Heart left ventricle (tissue), 16 donors: ENCODE data around the gene TRIM65. TPM values are rescaled to one million over a fixed set of nuclear protein-coding genes. Genes with fewer than 3 reads are reported as not detected.
A peak's percentile ranks its signal among the peaks of the same experiment; 100 is the strongest.

Experiments
- ATAC-seq, 4 donors: fragments of 200-7000 bp; cut with Tn5 transposase; one replicate each; pipeline ENCODE4 v1.9.1; 2020 to 2022; ENCODE audit warnings: moderate library complexity in 4 of 4, mild to moderate bottlenecking in 3 of 4, moderate number of reproducible peaks in 1 of 4
- DNase-seq, 5 donors: peaks; one replicate each; pipeline ENCODE4 v3.0.0-alpha.2; 2020
- H3K27ac ChIP-seq, 12 donors: fragments of 200-600 bp; sonication (generic) in 4 of 12; one replicate each; pipeline versions ENCODE4 v1.5.0 to v1.8.0; 2016 to 2022; ENCODE audit warnings: mild to moderate bottlenecking in 2 of 12
- H3K27me3 ChIP-seq, 9 donors: fragments of 200-600 bp; sonication (generic) in 2 of 9; one replicate each; pipeline versions ENCODE4 v1.5.1 to v1.8.0; 2016 to 2022; ENCODE audit warnings: mild to moderate bottlenecking in 3 of 9
- H3K36me3 ChIP-seq, 9 donors: fragments of 200-600 bp; sonication (generic) in 2 of 9; one replicate each; pipeline versions ENCODE4 v1.5.0 to v1.8.0; 2018 to 2022; ENCODE audit warnings: mild to moderate bottlenecking in 2 of 9
- H3K4me1 ChIP-seq, 12 donors: fragments of 200-600 bp; sonication (generic) in 4 of 12; one replicate each; pipeline versions ENCODE4 v1.5.0 to v1.8.0; 2016 to 2022; ENCODE audit warnings: mild to moderate bottlenecking in 3 of 12
- H3K4me3 ChIP-seq, 12 donors: fragments of 200-600 bp; sonication (generic) in 4 of 12; one replicate each; pipeline versions ENCODE4 v1.5.0 to v1.8.0; 2017 to 2022; ENCODE audit warnings: mild to moderate bottlenecking in 9 of 12, moderate library complexity in 4 of 12
- H3K9me3 ChIP-seq, 12 donors: fragments of 200-600 bp; sonication (generic) in 4 of 12; one replicate each; pipeline versions ENCODE4 v1.5.0 to v1.8.0; 2016 to 2022; ENCODE audit warnings: mild to moderate bottlenecking in 1 of 12
- POLR2A ChIP-seq, 2 donors: fragments of 450-650 bp; IDR thresholded peaks; one replicate each; pipeline ENCODE4 v1.6.1; 2017; ENCODE audit warnings: antibody characterized with exemption in 2 of 2, mild to moderate bottlenecking in 2 of 2, moderate library complexity in 2 of 2
- WGBS, 4 donors: extraction: QIAGEN DNeasy Blood & Tissue Kit in 2 of 4; methylation state at CpG; one replicate each; pipeline versions ENCODE4 v1.1.5 to v1.1.7; 2013 to 2018; 5-methylcytosine and 5-hydroxymethylcytosine counted together
- intact Hi-C, 10 donors: fragments of 100-400 bp; cut with DNase I; formaldehyde crosslinking; loops; one replicate each; pipeline versions ENCODE4 v1.11.1 to v1.14.2; 2022
- polyA plus RNA-seq, 2 donors: library from polyadenylated mRNA; stranded (reverse); fragments of 200-250 nt; gene quantifications; one replicate each; pipeline ENCODE4 v1.2.3, GENCODE V29; 2013
- total RNA-seq, 9 donors: library from RNA; depleted of rRNA in 2 of 9; stranded (reverse); fragments of >200 nt in 2 of 9; fragmentation: NEBNext Ultra II Directional in 3 of 9; extraction: Animal tissue kit (Norgen Biotek cat#: 25700) in 3 of 9; gene quantifications; one replicate each; pipeline versions ENCODE4 v1.1.0 to v1.2.4, GENCODE V29; 2016 to 2023
- TF ChIP-seq, protein P1 (sequence below), 12 donors: fragments of 200-600 bp; sonication (generic) in 4 of 12; IDR thresholded peaks; one replicate each; pipeline versions ENCODE4 v1.5.0 to v1.8.0; 2018 to 2022; ENCODE audit warnings: antibody characterized with exemption in 12 of 12, mild to moderate bottlenecking in 5 of 12
- donor health status: ischemic (EF 13 %, LVEDD 7.1; RV severe dilation, severe dysfunction).
- donor health status: healthy with polysubstance abuse.
- donor health status: DM: no; HTN: yes; CAD: no.
- donor health status: DM: no; HTN: no; CAD: no.
- donor health status: ischemic (EF 25% LVEDD 6.9; RV normal size, moderate dysfunction).
- donor health status: ischemic (EF 25% LVEDD 5.7; RV mildly dilated, moderate dysfunction).
- donor health status: healthy.
- donor health status: DM: yes; HTN: yes; CAD: no.
- donor health status: ischemic (EF 35%, LVEDD 5.7; RV mildly dilated, moderate dysfunction).
- donor health status: nonischemic (EF 11% LVEDD 7.7; RV severe dilation, severe dysfunction).
- donor health status: DM: yes; HTN: yes; CAD: no.
- donor health status: PGD.
- donor health status: ischemic (EF 29% LVEDD 5.4; RV normal size, mild dysfunction).
- donor health status: nonischemic (EF 23%, LVEDD 6.1; RV moderate dilation, normal function).

TRIM65 gene
- total and polyA plus RNA-seq, 11 donors = 6.8 to 16.1 (median 9.5) TPM

DNA sequence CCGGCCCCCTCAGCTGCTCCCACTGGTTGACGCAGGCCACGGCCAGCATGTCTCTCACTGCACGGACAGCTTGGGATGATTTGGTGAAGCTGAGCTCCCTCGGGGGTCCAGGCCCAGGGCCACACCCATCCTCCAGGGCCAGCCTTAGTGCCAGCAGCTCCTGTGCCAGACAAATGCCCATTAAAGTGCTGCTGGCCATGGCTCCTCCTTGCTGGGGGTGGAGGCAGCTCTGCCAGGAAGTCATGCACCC is 20.9 kb downstream of the TRIM65 start:
- peak overlapping the region in 10 of 12 donors; percentile 64 to 96 (median 78) for H3K4me3 ChIP-seq
- H3K27ac ChIP-seq = peak overlapping the region; percentile 91 to 99 (median 96)
- H3K4me1 ChIP-seq = peaks cover 17 to 71% (median 51%) of the 10 kb centered on the region in 12 donors
- TF ChIP-seq, protein P1, sequence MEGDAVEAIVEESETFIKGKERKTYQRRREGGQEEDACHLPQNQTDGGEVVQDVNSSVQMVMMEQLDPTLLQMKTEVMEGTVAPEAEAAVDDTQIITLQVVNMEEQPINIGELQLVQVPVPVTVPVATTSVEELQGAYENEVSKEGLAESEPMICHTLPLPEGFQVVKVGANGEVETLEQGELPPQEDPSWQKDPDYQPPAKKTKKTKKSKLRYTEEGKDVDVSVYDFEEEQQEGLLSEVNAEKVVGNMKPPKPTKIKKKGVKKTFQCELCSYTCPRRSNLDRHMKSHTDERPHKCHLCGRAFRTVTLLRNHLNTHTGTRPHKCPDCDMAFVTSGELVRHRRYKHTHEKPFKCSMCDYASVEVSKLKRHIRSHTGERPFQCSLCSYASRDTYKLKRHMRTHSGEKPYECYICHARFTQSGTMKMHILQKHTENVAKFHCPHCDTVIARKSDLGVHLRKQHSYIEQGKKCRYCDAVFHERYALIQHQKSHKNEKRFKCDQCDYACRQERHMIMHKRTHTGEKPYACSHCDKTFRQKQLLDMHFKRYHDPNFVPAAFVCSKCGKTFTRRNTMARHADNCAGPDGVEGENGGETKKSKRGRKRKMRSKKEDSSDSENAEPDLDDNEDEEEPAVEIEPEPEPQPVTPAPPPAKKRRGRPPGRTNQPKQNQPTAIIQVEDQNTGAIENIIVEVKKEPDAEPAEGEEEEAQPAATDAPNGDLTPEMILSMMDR (IDR thresholded peaks at IDR 0.05) = no peak
- TF ChIP-seq POLR2A (IDR thresholded peaks at IDR 0.05) = no peak
- ATAC-seq = peak in 2 of 4 donors; percentile 8 to 12
- 42 to 67% (median 56%) methylated on average over 3 to 5 of the region's 5 CpGs for WGBS, 4 donors
- intact Hi-C loops = loop anchor here in 5 of 10 donors (1.0 to 10.0 kb wide), 4 partner anchors 21 to 101 kb away; partner anchors contain the start of gene WBP2 (in 1 of the 5)
- peaks cover 0 to 27% (median 22%) of the 10 kb centered on the region in 9 donors for H3K36me3 ChIP-seq
- peak in 1 of 5 donors; percentile 58 for DNase-seq
- no peaks in the 10 kb centered on the region for H3K9me3 ChIP-seq
- no peaks in the 10 kb centered on the region for H3K27me3 ChIP-seq

DNA sequence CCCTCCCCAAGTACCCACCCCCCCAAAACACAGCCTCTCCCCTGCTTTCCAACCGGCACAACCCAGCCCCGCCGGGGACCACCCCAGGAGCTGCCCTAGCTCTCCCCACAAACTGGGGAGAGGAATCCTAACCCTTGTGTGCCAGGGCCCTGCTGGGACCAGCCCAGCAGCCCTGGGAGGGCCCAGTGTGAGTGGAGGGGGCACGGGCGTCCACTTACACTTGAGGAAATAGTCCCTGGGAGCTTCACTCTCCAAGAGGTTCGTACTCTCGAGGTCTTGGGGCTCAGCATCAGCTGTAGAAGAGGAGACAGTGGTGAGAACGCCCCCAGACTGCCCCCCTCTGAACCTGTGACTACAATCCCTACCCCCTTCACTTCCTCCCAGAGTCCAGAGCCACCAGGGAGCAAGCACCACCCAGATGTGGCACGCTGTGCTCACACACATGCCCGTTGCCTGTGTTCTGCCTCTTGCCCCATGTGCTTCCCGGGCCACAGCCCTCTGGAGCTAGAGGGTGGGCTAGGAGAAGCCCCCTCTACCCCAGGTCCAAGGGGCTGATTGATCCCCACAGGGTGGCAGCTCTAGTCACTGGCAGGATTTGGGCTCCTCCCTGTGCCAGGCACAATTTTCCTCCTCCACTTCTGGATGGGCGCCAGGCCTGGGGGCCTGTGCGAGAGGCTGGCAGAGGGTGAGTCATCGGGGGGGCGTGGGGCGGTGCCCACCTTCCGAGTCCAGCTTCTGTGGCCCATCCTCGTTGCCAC is 21.4 kb downstream of the TRIM65 start:
- peak overlapping the region; percentile 91 to 99 (median 96) for H3K27ac ChIP-seq
- peaks cover 17 to 75% (median 52%) of the 10 kb centered on the region in 12 donors for H3K4me1 ChIP-seq
- H3K4me3 ChIP-seq = peak overlapping the region in 8 of 12 donors; percentile 64 to 96 (median 77)
- intact Hi-C loops = loop anchor here in 2 of 10 donors (10.0 kb wide), 1 partner anchor 101 kb away; a partner anchor contains a TSS
- DNase-seq (peak in 3 of 5 donors; percentile 47 to 64 (median 62)), ATAC-seq (no peak)
- H3K36me3 ChIP-seq = peaks cover 0 to 27% (median 22%) of the 10 kb centered on the region in 9 donors
- no peaks in the 10 kb centered on the region for H3K9me3 ChIP-seq
- no peak for TF ChIP-seq POLR2A (IDR thresholded peaks at IDR 0.05)
- TF ChIP-seq, protein P1 (IDR thresholded peaks at IDR 0.05) = no peak
- H3K27me3 ChIP-seq = no peaks in the 10 kb centered on the region
- WGBS, 4 donors = 40 to 74% (median 67%) methylated on average over 4 to 18 of the region's 18 CpGs

DNA sequence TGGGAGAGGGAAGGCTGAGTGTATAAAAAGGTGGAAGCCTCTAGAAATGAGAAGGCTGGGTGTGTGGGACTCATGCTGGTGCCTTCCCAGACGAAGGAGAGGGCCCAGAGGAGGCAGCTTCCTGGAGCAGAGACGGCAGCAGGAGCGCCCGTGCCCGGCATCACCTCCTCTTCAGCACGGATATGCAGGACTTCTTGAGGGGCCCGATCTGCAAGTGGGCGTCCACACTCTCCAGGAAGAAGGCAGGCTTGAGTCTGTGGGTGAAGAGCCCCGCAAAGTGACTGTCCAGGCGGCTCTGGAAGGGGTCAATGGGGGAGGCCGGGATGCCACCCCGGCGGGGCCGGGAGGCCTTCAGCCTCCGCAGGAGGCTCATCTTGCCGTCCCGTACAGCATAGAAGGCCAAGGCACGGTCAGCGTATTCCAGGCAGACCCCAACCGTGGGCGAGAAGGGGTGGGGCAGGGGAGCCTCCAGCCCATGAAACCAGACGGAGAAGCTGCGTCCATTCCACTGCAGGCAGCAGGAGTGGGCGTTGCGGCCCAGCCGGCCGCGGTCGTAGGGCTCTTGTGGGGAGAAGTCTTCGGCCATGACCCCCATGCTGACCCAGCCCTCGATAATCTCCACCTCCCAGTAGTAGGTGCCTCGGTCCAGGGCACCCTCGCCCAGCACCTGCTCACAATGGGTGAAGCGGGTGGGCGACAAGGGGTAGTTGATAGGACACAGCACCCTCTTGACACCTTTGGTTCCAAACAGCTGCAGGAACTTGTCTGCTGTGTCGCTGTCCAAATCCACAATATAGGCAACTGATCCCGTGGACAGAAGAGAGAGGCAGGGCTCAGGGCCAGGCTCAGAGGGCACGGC is 22.2 kb downstream of the TRIM65 start:
- DNase-seq = peak in 1 of 5 donors; percentile 66
- Histone ChIP-seq H3K27ac (peak overlapping the region in 11 of 12 donors; percentile 90 to 99 (median 96)), H3K4me3 (no peak overlapping the region), H3K36me3 (peaks cover 0 to 27% (median 22%) of the 10 kb centered on the region in 9 donors), H3K9me3 (no peaks in the 10 kb centered on the region), H3K27me3 (no peaks in the 10 kb centered on the region), H3K4me1 (peaks cover 17 to 83% (median 56%) of the 10 kb centered on the region in 12 donors)
- no peak for ATAC-seq
- TF ChIP-seq, protein P1 (IDR thresholded peaks at IDR 0.05) = no peak
- no peak for TF ChIP-seq POLR2A (IDR thresholded peaks at IDR 0.05)
- intact Hi-C loops = loop anchor here in 2 of 10 donors (10.0 kb wide), 1 partner anchor 100 kb away; a partner anchor contains a TSS
- WGBS, 4 donors = 91 to 96% (median 93%) methylated on average over 24 to 38 of the region's 38 CpGs
